Right renal pelvis (tissue), 4 donors: ENCODE data around the gene SMARCA2. TPM values are rescaled to one million over a fixed set of nuclear protein-coding genes. Genes with fewer than 3 reads are reported as not detected.

ENCODE experiments used
- DNase-seq, 4 donors: peaks; one replicate each; pipeline ENCODE4 v3.0.0-alpha.2; 2013; ENCODE audit warnings: low read depth in 4 of 4, low spot score in 3 of 4, missing footprints in 1 of 4
- polyA plus RNA-seq, 4 donors: library from polyadenylated mRNA; unstranded; fragments of 120-200 nt; gene quantifications; one replicate each; pipeline ENCODE4 v1.2.1, GENCODE V29; 2013; ENCODE audit not compliant: insufficient read length in 4 of 4

Gene SMARCA2
- polyA plus RNA-seq, 4 donors, result 105 to 151 (median 134) TPM

- DNase-seq, result no peak
Measured at GRCh38 chr9:2039294-2040180, 24.4 kb downstream of the SMARCA2 start.

- DNase-seq, result no peak
Measured at GRCh38 chr9:2040828-2041227, 25.7 kb downstream of the SMARCA2 start.

GRCh38 chr9:2041736-2042135 lies 26.6 kb downstream of the SMARCA2 start:
- no peak for DNase-seq

GRCh38 chr9:2043243-2043642 lies 28.1 kb downstream of the SMARCA2 start:
- no peak for DNase-seq

- no peak for DNase-seq
Measured at GRCh38 chr9:2043881-2044462, 28.8 kb downstream of the SMARCA2 start.

- no peak for DNase-seq
Measured at GRCh38 chr9:2047144-2047671, 32.1 kb downstream of the SMARCA2 start.

- DNase-seq, result no peak
Measured at GRCh38 chr9:2047916-2048315, 32.8 kb downstream of the SMARCA2 start.

GRCh38 chr9:2050236-2050635 lies 35.1 kb downstream of the SMARCA2 start:
- no peak for DNase-seq

- no peak for DNase-seq
Measured at GRCh38 chr9:2053883-2054845, 39.0 kb downstream of the SMARCA2 start.

- no peak for DNase-seq
Measured at GRCh38 chr9:2055203-2055658, 40.1 kb downstream of the SMARCA2 start.

- DNase-seq, result no peak
Measured at GRCh38 chr9:2059274-2059929, 44.3 kb downstream of the SMARCA2 start.

- no peak for DNase-seq
Measured at GRCh38 chr9:2060424-2060823, 45.3 kb downstream of the SMARCA2 start.

- DNase-seq, result no peak
Measured at GRCh38 chr9:2065704-2066103, 50.6 kb downstream of the SMARCA2 start.

GRCh38 chr9:2066312-2067273 lies 51.4 kb downstream of the SMARCA2 start:
- DNase-seq, result no peak

- DNase-seq, result no peak
Measured at GRCh38 chr9:2072752-2073405, 57.7 kb downstream of the SMARCA2 start.

- DNase-seq, result no peak
Measured at GRCh38 chr9:2082772-2083171, 67.6 kb downstream of the SMARCA2 start.

- DNase-seq, result no peak
Measured at GRCh38 chr9:2083479-2083878, 68.3 kb downstream of the SMARCA2 start.

GRCh38 chr9:2085716-2086115 lies 70.6 kb downstream of the SMARCA2 start:
- no peak for DNase-seq
